UCSD-AML1 (cell line): ENCODE results near the gene SSC4D.

Experiments used
- DNase-seq: peaks from one replicate; lab custom pipeline; 2025; ENCODE audit not compliant: unreplicated experiment; lab: John Stamatoyannopoulos, UW

SSC4D gene

DNA sequence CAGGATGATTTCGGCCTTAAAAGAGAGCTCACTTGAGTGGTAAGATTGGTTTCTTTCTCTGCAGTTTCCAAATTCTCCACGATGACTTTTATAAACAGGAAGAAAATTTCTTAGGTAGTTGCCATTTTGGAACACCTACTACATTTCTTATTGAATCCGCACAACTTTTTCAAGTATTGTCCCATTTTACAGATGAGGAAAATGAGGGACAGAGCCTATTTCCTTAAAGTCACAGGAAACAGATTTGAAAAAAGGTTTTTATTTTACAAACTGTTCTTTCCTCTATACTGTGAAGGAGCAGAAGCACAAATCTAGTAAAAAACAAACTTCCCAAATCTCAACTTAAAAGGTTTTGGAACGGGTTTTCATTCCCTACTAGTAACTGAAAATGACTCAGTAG lies 53.4 kb downstream of the SSC4D start:
- no peak for DNase-seq

DNA sequence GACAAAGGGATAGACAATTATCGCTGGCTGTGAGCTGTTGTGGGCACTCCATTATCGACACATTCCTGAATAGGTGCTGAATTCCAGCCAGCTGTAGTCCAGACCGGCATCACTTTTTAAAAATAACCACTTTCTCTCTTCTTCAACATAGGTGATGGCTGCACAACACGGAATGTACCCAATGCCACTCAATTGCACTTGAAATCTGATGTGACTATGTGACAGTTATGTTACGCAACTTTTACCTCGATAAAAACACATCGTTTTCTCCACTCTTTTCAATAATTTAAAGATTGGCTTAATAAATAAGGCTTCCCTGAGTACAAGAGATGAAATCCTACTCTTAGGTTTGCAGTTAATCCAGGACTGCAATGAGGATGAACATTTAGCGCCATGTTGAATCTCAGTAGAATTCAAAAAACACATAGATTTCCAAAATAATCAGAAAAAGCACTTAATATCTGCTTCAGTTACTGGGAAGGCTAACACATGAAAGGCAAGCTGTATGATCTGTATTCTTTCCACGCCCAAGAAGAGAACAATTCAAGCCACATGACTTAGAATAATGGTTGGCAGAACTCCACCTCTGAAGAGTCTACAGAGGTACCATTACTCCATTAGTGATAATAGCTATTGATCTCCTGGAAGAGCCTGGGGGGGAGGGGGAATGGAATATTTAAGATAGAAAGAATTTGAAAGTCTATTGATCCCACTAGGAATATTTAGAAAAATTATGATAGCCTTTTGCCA lies 54.3 kb downstream of the SSC4D start:
- DNase-seq, result no peak

DNA sequence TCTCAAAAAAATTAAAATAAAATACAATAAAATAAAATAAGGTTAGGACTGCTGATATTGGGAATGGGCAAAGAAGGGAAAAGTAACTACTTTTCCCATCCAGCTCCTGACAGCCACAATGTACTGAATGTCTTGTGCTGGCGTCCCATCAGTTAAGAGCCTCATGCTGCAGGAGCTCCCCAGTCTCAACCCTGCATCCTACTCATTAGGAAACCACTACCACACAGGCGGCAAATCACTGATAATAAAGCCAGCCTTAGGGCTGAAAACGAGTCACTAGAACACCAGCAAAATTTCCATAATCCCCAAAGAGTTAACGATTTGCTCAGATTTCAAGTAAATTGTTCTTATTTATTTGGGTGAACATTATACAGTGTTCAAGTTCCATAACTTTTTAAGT lies 55.0 kb downstream of the SSC4D start:
- no peak for DNase-seq

DNA sequence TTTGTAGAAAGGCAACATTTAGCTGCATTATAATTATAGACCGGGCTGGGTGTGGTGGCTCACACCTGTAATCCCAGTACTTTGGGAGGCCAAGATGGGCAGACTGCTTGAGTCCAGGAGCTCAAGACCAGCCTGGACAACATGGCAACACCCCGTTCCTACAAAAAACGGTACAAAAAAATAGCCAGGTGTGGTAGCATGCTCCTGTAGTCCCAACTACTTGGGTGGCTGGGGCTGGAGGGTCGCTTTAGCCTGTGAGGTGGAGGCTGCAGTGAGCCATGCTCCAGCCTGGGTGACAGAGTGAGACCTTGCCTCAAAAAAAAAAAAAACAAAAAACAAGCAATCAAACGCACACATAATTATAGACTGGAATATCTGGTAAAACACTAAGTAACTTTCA lies 55.8 kb downstream of the SSC4D start:
- no peak for DNase-seq

GRCh38 chr7:76352193-76352592 lies 57.3 kb downstream of the SSC4D start:
- DNase-seq, result no peak

GRCh38 chr7:76351372-76351771 lies 58.1 kb downstream of the SSC4D start:
- no peak for DNase-seq

DNA sequence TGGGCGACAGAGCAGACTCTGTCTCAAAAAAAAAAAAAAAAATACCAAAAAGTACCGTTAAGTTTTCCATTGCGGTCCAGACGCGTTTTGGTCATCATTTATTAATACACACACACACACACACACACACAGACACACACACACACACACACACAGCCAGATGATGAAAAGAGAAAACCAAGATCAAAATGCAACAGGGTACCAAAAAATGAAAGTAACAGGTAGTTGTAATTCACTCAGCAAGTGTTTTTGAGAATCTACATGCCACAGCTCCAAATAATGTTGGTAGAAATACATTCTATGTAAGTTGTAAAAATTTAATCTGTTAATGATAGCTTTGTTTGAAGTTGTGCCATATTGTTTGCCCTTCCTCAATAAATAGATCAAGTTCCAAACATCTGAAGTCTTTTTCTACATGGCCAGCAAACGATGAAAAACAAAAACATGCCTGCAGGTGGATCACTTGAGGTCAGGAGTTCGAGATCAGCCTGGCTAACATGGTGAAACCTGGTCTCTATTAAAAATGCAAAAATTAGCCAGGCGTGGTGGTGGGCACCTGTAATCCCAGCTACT lies 60.1 kb downstream of the SSC4D start:
- no peak for DNase-seq

DNA sequence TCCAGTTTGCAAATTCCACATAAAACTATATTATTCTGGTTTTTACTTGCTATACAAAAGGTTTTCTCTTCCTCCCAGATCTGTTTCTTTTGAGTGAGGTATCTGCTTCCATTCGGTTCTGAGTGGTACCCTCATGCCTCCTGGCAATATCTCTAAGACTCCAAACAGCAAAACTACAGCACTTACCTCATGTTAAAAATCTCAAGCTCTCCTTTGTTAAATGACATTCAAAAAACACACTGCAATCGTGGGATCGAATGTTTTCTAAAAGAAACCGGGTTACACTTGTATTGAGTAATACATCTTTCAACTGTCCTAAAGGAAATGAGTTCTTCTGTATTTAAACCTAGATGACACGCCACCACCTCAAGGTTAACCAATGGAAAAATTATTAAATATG lies 61.8 kb downstream of the SSC4D start:
- DNase-seq, result no peak

- DNase-seq, result peak; percentile 8
Observed at GRCh38 chr7:76346778-76347177, 62.7 kb downstream of the SSC4D start.

DNA sequence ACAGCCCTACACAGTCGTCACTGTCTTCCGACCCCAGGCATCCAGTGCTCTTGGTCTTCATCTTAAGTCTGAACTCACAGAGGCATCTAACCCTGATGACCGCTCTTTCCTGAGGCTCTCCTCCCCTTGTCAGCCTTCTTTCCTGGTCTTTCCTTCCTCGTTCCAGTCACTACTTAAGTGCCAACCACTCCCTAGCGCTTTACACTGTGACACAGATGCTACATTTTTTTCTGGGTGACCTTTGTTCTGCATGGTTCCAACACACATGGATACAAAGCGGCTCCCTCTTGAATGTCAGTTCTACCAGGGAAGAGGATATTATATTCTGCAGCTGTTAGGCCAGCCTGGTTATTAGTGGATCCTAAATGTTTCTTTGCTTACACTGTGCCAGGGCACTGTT lies 63.4 kb downstream of the SSC4D start:
- DNase-seq, result no peak

DNA sequence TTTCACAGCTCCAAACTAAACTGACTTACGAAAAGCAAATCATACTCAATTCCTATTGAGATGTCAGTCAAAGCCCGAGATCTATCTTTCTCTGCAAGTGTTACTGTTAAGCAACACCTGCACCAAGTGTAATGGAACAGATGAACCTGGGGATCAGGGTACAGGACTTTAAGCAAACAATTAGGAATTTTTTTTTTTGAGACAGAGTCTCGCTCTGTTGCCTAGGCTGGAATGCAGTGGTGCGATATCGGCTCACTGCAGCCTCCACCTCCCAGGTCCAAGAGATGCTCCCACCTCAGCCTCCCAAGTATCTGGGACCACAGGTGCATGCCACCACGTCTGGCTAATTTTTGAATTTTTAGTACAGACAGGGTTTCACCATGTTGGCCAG lies 65.6 kb downstream of the SSC4D start:
- no peak for DNase-seq

- no peak for DNase-seq
Observed at GRCh38 chr7:76343294-76343930, 66.1 kb downstream of the SSC4D start.

- no peak for DNase-seq
Observed at GRCh38 chr7:76342222-76342621, 67.3 kb downstream of the SSC4D start.

GRCh38 chr7:76340617-76341131 lies 68.8 kb downstream of the SSC4D start:
- DNase-seq, result no peak
